H1 (cell line): ENCODE measurements around the gene LAYN. TPM values are rescaled to one million over a fixed set of nuclear protein-coding genes. Genes with fewer than 3 reads are reported as not detected.

Source experiments
- CTCF ChIA-PET: fragments of 300-600 bp; sonication (Branson Sonifier 250); formaldehyde crosslinking; loops from one replicate; lab custom pipeline; 2021; ENCODE audit not compliant: partially characterized antibody; lab: Charles Lee
- POLR2A ChIA-PET: fragments of 300-600 bp; sonication (Branson Sonifier 250); formaldehyde crosslinking; loops from one replicate; lab custom pipeline; 2021; ENCODE audit warnings: inconsistent platforms; ENCODE audit not compliant: partially characterized antibody; lab: Charles Lee
- DNase-seq, 2 experiments: peaks; one replicate each; pipeline versions ENCODE4 v3.0.0 to v3.0.0-alpha.2; 2010 to 2022; ENCODE audit warnings: low spot score in 2 of 2, low read depth in 1 of 2, mixed read lengths in 1 of 2
- FAIRE-seq: peaks from 2 replicates; lab custom pipeline; 2011; peaks lifted over from hg19 to GRCh38; lab: Jason Lieb, UNC
- H2AFZ ChIP-seq: 2 replicates; pipeline ENCODE4 v1.8.1; 2012; ENCODE audit warnings: low read length, inconsistent platforms
- H2AK5ac ChIP-seq: 2 replicates; pipeline ENCODE4 v1.6.1; 2013; ENCODE audit warnings: low read depth, low read length
- H2BK120ac ChIP-seq: replicated peaks from 2 replicates; pipeline ENCODE3; 2013; ENCODE audit warnings: low read depth, low read length, inconsistent platforms
- H2BK12ac ChIP-seq: 2 replicates; pipeline ENCODE4 v1.6.1; 2013; ENCODE audit warnings: low read depth, low read length
- H2BK15ac ChIP-seq: 2 replicates; pipeline ENCODE4 v1.6.1; 2013; ENCODE audit warnings: low read length
- H2BK20ac ChIP-seq: 2 replicates; pipeline ENCODE4 v1.6.1; 2013; ENCODE audit warnings: low read length
- H2BK5ac ChIP-seq: 2 replicates; pipeline ENCODE4 v1.6.1; 2013; ENCODE audit warnings: low read depth, low read length
- H3K14ac ChIP-seq: 2 replicates; pipeline ENCODE4 v1.6.1; 2013; ENCODE audit warnings: inconsistent platforms; ENCODE audit not compliant: insufficient read length
- H3K18ac ChIP-seq: 2 replicates; pipeline ENCODE4 v1.6.1; 2013; ENCODE audit warnings: low read length; ENCODE audit errors: extremely low read depth
- H3K23ac ChIP-seq: 2 replicates; pipeline ENCODE4 v1.6.1; 2013; ENCODE audit warnings: inconsistent platforms; ENCODE audit not compliant: insufficient read length
- H3K23me2 ChIP-seq: 2 replicates; pipeline ENCODE4 v1.6.1; 2013; ENCODE audit warnings: low read depth, low read length
- H3K27ac ChIP-seq: 2 replicates; pipeline ENCODE4 v1.6.1; 2011; ENCODE audit warnings: low read depth, low read length, inconsistent platforms
- H3K27me3 ChIP-seq, 4 experiments: replicated peaks in 1 of 4; 1 replicate in 1 of 4; 2 replicates in 3 of 4; pipeline versions ENCODE4 v1.6.1 to v1.8.1; 2011 to 2013; ENCODE audit warnings: low read length in 3 of 4, mild to moderate bottlenecking in 3 of 4, inconsistent platforms in 2 of 4, mixed read lengths in 2 of 4, moderate library complexity in 1 of 4; ENCODE audit not compliant: control insufficient read depth in 3 of 4, insufficient read depth in 3 of 4; ENCODE audit errors: extremely low read depth in 1 of 4
- H3K36me3 ChIP-seq, 4 experiments: 2 replicates each; pipeline versions ENCODE4 v1.6.1 to v1.8.1; 2011 to 2013; ENCODE audit warnings: mild to moderate bottlenecking in 4 of 4, low read length in 3 of 4, moderate library complexity in 2 of 4, control low read depth in 1 of 4, inconsistent platforms in 1 of 4; ENCODE audit not compliant: insufficient read depth in 4 of 4, control insufficient read depth in 2 of 4
- H3K4ac ChIP-seq: replicated peaks from 2 replicates; pipeline ENCODE3; 2013; ENCODE audit warnings: low read length, low read depth, mixed read lengths, inconsistent platforms; ENCODE audit not compliant: insufficient read length
- H3K4me1 ChIP-seq, 4 experiments: replicated peaks in 1 of 4; 1 replicate in 1 of 4; 2 replicates in 3 of 4; pipeline versions ENCODE4 v1.6.1 to v1.8.1; 2011 to 2013; ENCODE audit warnings: low read length in 3 of 4, inconsistent platforms in 2 of 4, mixed read lengths in 1 of 4; ENCODE audit not compliant: insufficient read depth in 4 of 4, control insufficient read depth in 3 of 4
- H3K4me2 ChIP-seq, 2 experiments: 2 replicates each; pipeline versions ENCODE4 v1.6.1 to v1.8.1; 2011 to 2013; ENCODE audit warnings: low read depth in 2 of 2, low read length in 2 of 2, control low read depth in 1 of 2, inconsistent platforms in 1 of 2, mild to moderate bottlenecking in 1 of 2; ENCODE audit not compliant: insufficient read depth in 1 of 2
- H3K4me3 ChIP-seq, 4 experiments: fragments of 200-600, 300-600 bp in 1 of 4; sonication (generic), shearing (Covaris generic), sonication (Bioruptor Twin) in 1 of 4; 2 replicates each; pipeline versions ENCODE4 v1.5.1 to v1.8.1; 2011 to 2016; ENCODE audit warnings: low read length in 4 of 4, low read depth in 3 of 4, control low read depth in 2 of 4, inconsistent platforms in 2 of 4, mild to moderate bottlenecking in 2 of 4, mixed read lengths in 1 of 4, moderate library complexity in 1 of 4; ENCODE audit not compliant: insufficient read depth in 2 of 4; ENCODE audit errors: extremely low read depth in 1 of 4
- H3K56ac ChIP-seq: replicated peaks from 2 replicates; pipeline ENCODE3; 2013; ENCODE audit warnings: low read depth, mild to moderate bottlenecking, mixed read lengths, low read length, inconsistent platforms; ENCODE audit not compliant: insufficient read length
- H3K79me1 ChIP-seq: 2 replicates; pipeline ENCODE4 v1.6.1; 2013; ENCODE audit warnings: low read depth, low read length, control low read depth
- H3K79me2 ChIP-seq, 2 experiments: 2 replicates each; pipeline versions ENCODE4 v1.6.1 to v1.8.1; 2012 to 2013; ENCODE audit warnings: low read length in 2 of 2, mild to moderate bottlenecking in 2 of 2, inconsistent platforms in 1 of 2; ENCODE audit not compliant: insufficient read depth in 2 of 2, control insufficient read depth in 1 of 2
- H3K9ac ChIP-seq, 4 experiments: replicated peaks in 1 of 4; 1 replicate in 1 of 4; 2 replicates in 3 of 4; pipeline versions ENCODE4 v1.6.1 to v1.8.1; 2011 to 2013; ENCODE audit warnings: low read depth in 3 of 4, low read length in 3 of 4, control low read depth in 2 of 4, mild to moderate bottlenecking in 2 of 4, moderate library complexity in 2 of 4, inconsistent platforms in 1 of 4; ENCODE audit errors: extremely low read depth in 1 of 4
- H3K9me3 ChIP-seq, 2 experiments: 2 replicates each; pipeline versions ENCODE4 v1.6.1 to v1.8.1; 2012 to 2013; ENCODE audit warnings: mild to moderate bottlenecking in 2 of 2, moderate library complexity in 2 of 2, control low read depth in 1 of 2, inconsistent platforms in 1 of 2, low read depth in 1 of 2, low read length in 1 of 2, mixed read lengths in 1 of 2; ENCODE audit not compliant: insufficient read depth in 2 of 2
- H4K20me1 ChIP-seq, 2 experiments: replicated peaks in 1 of 2; 2 replicates each; pipeline versions ENCODE3 to v1.8.1; 2011 to 2013; ENCODE audit warnings: inconsistent platforms in 2 of 2, low read length in 2 of 2, mild to moderate bottlenecking in 1 of 2; ENCODE audit not compliant: insufficient read depth in 2 of 2, control insufficient read depth in 1 of 2
- H4K5ac ChIP-seq: 2 replicates; pipeline ENCODE4 v1.6.1; 2013; ENCODE audit warnings: low read length, low read depth, mixed read lengths, inconsistent platforms; ENCODE audit not compliant: insufficient read length
- H4K8ac ChIP-seq: 2 replicates; pipeline ENCODE4 v1.8.0; 2013; ENCODE audit warnings: mild to moderate bottlenecking, moderate library complexity, low read length, inconsistent platforms; ENCODE audit not compliant: insufficient read depth; ENCODE audit errors: extremely low read depth
- H4K91ac ChIP-seq: replicated peaks from 2 replicates; pipeline ENCODE3; 2013; ENCODE audit warnings: low read length, mixed read lengths, inconsistent platforms; ENCODE audit not compliant: insufficient read length
- BRCA1 ChIP-seq: IDR thresholded peaks from 2 replicates; pipeline ENCODE4 v1.6.1; 2012; ENCODE audit warnings: low read depth, low read length, improper control_type of control experiment
- CBX8 ChIP-seq: fragments of 300-800, 300-1000 bp; sonication (generic); IDR thresholded peaks from 2 replicates; pipeline ENCODE4 v1.7.1; 2016; ENCODE audit warnings: low read depth, low read length, borderline replicate concordance
- CHD1 ChIP-seq: IDR thresholded peaks from 2 replicates; pipeline ENCODE4 v1.6.1; 2012; ENCODE audit warnings: low read depth, low read length, improper control_type of control experiment
- CHD2 ChIP-seq: IDR thresholded peaks from 2 replicates; pipeline ENCODE4 v1.6.1; 2012; ENCODE audit warnings: low read length, improper control_type of control experiment
- JUND ChIP-seq: IDR thresholded peaks from 2 replicates; pipeline ENCODE4 v1.6.1; 2011; ENCODE audit warnings: mild to moderate bottlenecking, improper control_type of control experiment, low read length
- KDM5A ChIP-seq: fragments of 200-600 bp; IDR thresholded peaks from 2 replicates; pipeline ENCODE4 v1.7.1; 2012; ENCODE audit warnings: mild to moderate bottlenecking, low read length, inconsistent platforms, mixed read lengths
- NANOG ChIP-seq: IDR thresholded peaks from 2 replicates; pipeline ENCODE4 v1.6.1; 2011; ENCODE audit warnings: low read length, low read depth, mild to moderate bottlenecking, inconsistent platforms; ENCODE audit not compliant: insufficient read depth, poor library complexity, severe bottlenecking
- NRF1 ChIP-seq: IDR thresholded peaks from 2 replicates; pipeline ENCODE4 v1.6.1; 2011; ENCODE audit warnings: mild to moderate bottlenecking, low read depth, low read length, improper control_type of control experiment
- RBBP5 ChIP-seq: IDR thresholded peaks from 2 replicates; pipeline ENCODE4 v1.7.1; 2012; ENCODE audit warnings: low read depth, mild to moderate bottlenecking, inconsistent platforms, low read length, moderate library complexity, borderline replicate concordance
- SP1 ChIP-seq: IDR thresholded peaks from 2 replicates; pipeline ENCODE4 v1.6.1; 2011; ENCODE audit warnings: low read depth, low read length
- ZNF274 ChIP-seq: IDR thresholded peaks from 2 replicates; pipeline ENCODE4 v1.7.0; 2012; ENCODE audit warnings: low read length, borderline replicate concordance; ENCODE audit errors: extremely low read depth
- WGBS, 2 experiments: shearing (Covaris generic) in 1 of 2; methylation state at CpG; one replicate each; pipeline versions ENCODE4 v1.1.6 to v1.1.7; 2013 to 2015; ENCODE audit warnings: low lambda C conversion rate in 2 of 2, mixed read lengths in 2 of 2, inconsistent platforms in 1 of 2, low coverage in 1 of 2, missing lambda C conversion rate in 1 of 2; ENCODE audit not compliant: insufficient replicate concordance in 2 of 2, insufficient coverage in 1 of 2, insufficient read length in 1 of 2; ENCODE audit errors: extremely low coverage in 1 of 2, missing lambda C conversion rate in 1 of 2; 5-methylcytosine and 5-hydroxymethylcytosine counted together
- polyA plus RNA-seq, 7 experiments: library from polyadenylated mRNA; depleted of rRNA in 3 of 7; stranded (reverse) in 5 of 7; unstranded in 2 of 7; fragments of >200 nt in 5 of 7; fragments of 200-250 nt in 2 of 7; gene quantifications; 1 replicate in 5 of 7; 2 replicates in 1 of 7; 4 replicates in 1 of 7; pipeline versions ENCODE4 v1.2.1 to v1.2.3, GENCODE V29; 2011 to 2013; ENCODE audit warnings: missing spikeins in 2 of 7, mixed read lengths in 2 of 7
- total RNA-seq: library from RNA; stranded (reverse); fragmentation: NEBNext Ultra II Directional; extraction: Animal tissue kit (Norgen Biotek cat#: 25700); gene quantifications from 2 replicates; pipeline ENCODE4 v1.2.1, GENCODE V29; 2021

LAYN gene
- total and polyA plus RNA-seq, 2 of the 8 experiments (the other 6 are each of a cell fraction or from before 2014, with no cell fraction given) = 4.2 to 9.3 TPM

DNA sequence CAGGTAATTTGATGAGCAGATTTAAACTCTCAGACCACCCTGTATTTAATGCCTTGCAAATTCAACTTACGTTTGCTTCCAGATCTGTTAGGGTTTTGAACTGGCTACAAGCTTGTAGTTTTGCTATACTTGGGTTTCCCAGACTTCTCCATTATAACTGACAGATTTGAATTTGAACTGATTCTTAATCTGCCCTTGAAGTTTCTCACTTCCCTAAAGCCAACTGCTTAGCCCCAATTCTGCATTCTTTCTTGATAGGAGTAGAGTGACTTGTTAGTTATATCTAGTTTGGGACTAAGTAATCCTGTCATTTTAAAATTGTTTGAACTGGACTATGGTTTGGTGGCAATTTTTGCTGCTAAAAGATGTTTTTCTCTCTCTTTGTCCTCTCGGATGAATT lies 9.7 kb downstream of the LAYN start:
- Histone ChIP-seq H4K91ac (no peak overlapping the region), H4K5ac (no peak overlapping the region), H3K27me3 (no peaks in the 10 kb centered on the region), H3K79me2 (no peaks in the 10 kb centered on the region), H3K9ac (no peak overlapping the region), H3K18ac (no peak overlapping the region), H4K20me1 (no peaks in the 10 kb centered on the region), H2BK5ac (no peak overlapping the region), H3K36me3 (no peaks in the 10 kb centered on the region; a peak in 2 of 8 replicates), H3K4me2 (no peak overlapping the region), H2BK15ac (no peak overlapping the region), H2BK20ac (no peak overlapping the region), H3K27ac (no peak overlapping the region), H3K4ac (no peak overlapping the region), H3K23ac (no peak overlapping the region), H3K14ac (no peak overlapping the region), H3K4me1 (peaks cover 0 to 17% (median 3%) of the 10 kb centered on the region in 4 experiments; a peak in 4 of 7 replicates), H3K4me3 (no peak overlapping the region), H4K8ac (no peak overlapping the region), H2BK12ac (no peak overlapping the region), H3K9me3 (no peaks in the 10 kb centered on the region), H3K56ac (no peak overlapping the region), H2AFZ (no peak overlapping the region), H2BK120ac (no peak overlapping the region), H2AK5ac (no peak overlapping the region), H3K23me2 (no peaks in the 10 kb centered on the region; the same call in 1 of the 2 replicates), H3K79me1 (no peaks in the 10 kb centered on the region)
- ChIA-PET CTCF (interaction anchor here (0.8 to 6.1 kb wide), 5 partner anchors 8 to 16 kb away, joined by 3 to 30 read pairs (median 3); no protein-coding TSS in a partner anchor), POLR2A (interaction anchor here (1.4 kb wide), 1 partner anchor 8 kb away, joined by 5 read pairs; no protein-coding TSS in a partner anchor)
- FAIRE-seq (no peak), DNase-seq (no peak)
- TF ChIP-seq NRF1 (no peak), KDM5A (no peak), SP1 (no peak), CHD2 (no peak), RBBP5 (no peak), CHD1 (no peak), ZNF274 (no peak), JUND (no peak), BRCA1 (no peak), CBX8 (no peak), NANOG (no peak)
- WGBS, 2 experiments = 74% methylated on average over 2 of the region's 2 CpGs; no CpG with 5 or more reads in 1 of the 2 experiments
